GM23338 (cell line): ENCODE measurements around the gene BRAP. TPM values are rescaled to one million over a fixed set of nuclear protein-coding genes. Genes with fewer than 3 reads are reported as not detected.
A peak's percentile ranks its signal among the peaks of the same experiment; 100 is the strongest.

Experiments
- ATAC-seq: fragments of 200-7000 bp; cut with Tn5 transposase; 3 replicates; pipeline ENCODE4 v1.9.1; 2020
- DNase-seq: peaks from one replicate; pipeline ENCODE4 v3.0.0-alpha.2; 2015; ENCODE audit warnings: low spot score
- H2AFZ ChIP-seq: fragments of 200-600 bp; sonication (generic); 2 replicates; pipeline ENCODE4 v1.8.0; 2016; ENCODE audit warnings: antibody characterized with exemption, mild to moderate bottlenecking, moderate library complexity
- H3F3A ChIP-seq: fragments of 200-600 bp; sonication (generic); replicated peaks from 2 replicates; pipeline ENCODE4 v1.8.0; 2017; ENCODE audit warnings: antibody characterized with exemption, mixed run types, low read depth
- H3K27ac ChIP-seq: fragments of 200-600 bp; sonication (generic); 2 replicates; pipeline ENCODE4 v1.6.1; 2016; ENCODE audit warnings: low read depth
- H3K27me3 ChIP-seq: fragments of 200-600 bp; sonication (generic); 2 replicates; pipeline ENCODE4 v1.8.0; 2016; ENCODE audit warnings: mild to moderate bottlenecking, mixed run types, moderate library complexity; ENCODE audit not compliant: insufficient read depth
- H3K36me3 ChIP-seq: fragments of 200-600 bp; sonication (generic); 2 replicates; pipeline ENCODE4 v1.8.0; 2016; ENCODE audit warnings: mild to moderate bottlenecking; ENCODE audit not compliant: insufficient read depth
- H3K4me1 ChIP-seq: fragments of 200-600 bp; sonication (generic); 2 replicates; pipeline ENCODE4 v1.8.0; 2016; ENCODE audit warnings: mild to moderate bottlenecking, moderate library complexity; ENCODE audit not compliant: insufficient read depth
- H3K4me2 ChIP-seq: fragments of 200-600 bp; sonication (generic); 2 replicates; pipeline ENCODE4 v1.7.1; 2017; ENCODE audit warnings: mixed run types
- H3K4me3 ChIP-seq: fragments of 200-600 bp; sonication (generic); 2 replicates; pipeline ENCODE4 v1.6.1; 2016; ENCODE audit warnings: mixed run types
- H3K79me2 ChIP-seq: fragments of 200-600 bp; sonication (generic); replicated peaks from 2 replicates; pipeline ENCODE4 v1.8.0; 2017; ENCODE audit warnings: mild to moderate bottlenecking; ENCODE audit not compliant: insufficient read depth
- H3K9me2 ChIP-seq: fragments of 200-600 bp; sonication (generic); 2 replicates; pipeline ENCODE4 v1.8.0; 2017; ENCODE audit not compliant: insufficient read depth
- H4K20me1 ChIP-seq: fragments of 200-600 bp; sonication (generic); replicated peaks from 2 replicates; pipeline ENCODE4 v1.8.0; 2017; ENCODE audit warnings: mild to moderate bottlenecking; ENCODE audit not compliant: insufficient read depth
- H3K27ac Mint-ChIP-seq: 2 replicates; pipeline ENCODE4 v1.8.0; 2020; ENCODE audit warnings: inconsistent platforms, mild to moderate bottlenecking, moderate library complexity, mixed read lengths
- H3K27me3 Mint-ChIP-seq: 3 replicates; pipeline ENCODE4 v1.8.0; 2022; ENCODE audit warnings: low read depth, mild to moderate bottlenecking, moderate library complexity, mixed read lengths, inconsistent platforms; ENCODE audit not compliant: insufficient read depth, poor library complexity
- H3K36me3 Mint-ChIP-seq: 3 replicates; pipeline ENCODE4 v1.8.0; 2021; ENCODE audit warnings: low read depth, mild to moderate bottlenecking, inconsistent platforms, moderate library complexity, mixed read lengths
- H3K4me1 Mint-ChIP-seq: 3 replicates; pipeline ENCODE4 v1.8.0; 2020; ENCODE audit warnings: mild to moderate bottlenecking, inconsistent platforms, mixed read lengths
- H3K4me3 Mint-ChIP-seq: 3 replicates; pipeline ENCODE4 v1.8.0; 2021; ENCODE audit warnings: moderate library complexity, mild to moderate bottlenecking, inconsistent platforms, mixed read lengths
- H3K9me3 Mint-ChIP-seq: 3 replicates; pipeline ENCODE4 v1.8.0; 2020; ENCODE audit warnings: moderate library complexity, mild to moderate bottlenecking, inconsistent platforms, mixed read lengths
- CREB1 ChIP-seq: fragments of 250-450 bp; sonication (Bioruptor Pico); IDR thresholded peaks from 2 replicates; pipeline ENCODE4 v1.5.0; 2020; ENCODE audit warnings: low read depth, mild to moderate bottlenecking, moderate library complexity
- EZH2 ChIP-seq: fragments of 200-600 bp; sonication (generic); IDR thresholded peaks from one replicate; pipeline ENCODE4 v1.8.0; 2017; ENCODE audit warnings: antibody characterized with exemption, mild to moderate bottlenecking, low read depth; ENCODE audit not compliant: unreplicated experiment
- EZH2phosphoT487 ChIP-seq: fragments of 200-600 bp; sonication (generic); IDR thresholded peaks from one replicate; pipeline ENCODE4 v1.8.1; 2018; ENCODE audit warnings: antibody characterized with exemption; ENCODE audit not compliant: unreplicated experiment
- JUNB ChIP-seq: IDR thresholded peaks from one replicate; pipeline ENCODE4 v1.6.1; 2016; ENCODE audit warnings: antibody characterized with exemption; ENCODE audit not compliant: unreplicated experiment
- NANOG ChIP-seq: IDR thresholded peaks from 2 replicates; pipeline ENCODE4 v1.6.1; 2016; ENCODE audit warnings: antibody characterized with exemption, borderline replicate concordance
- POLR2AphosphoS5 ChIP-seq: IDR thresholded peaks from 2 replicates; pipeline ENCODE4 v1.6.1; 2016; ENCODE audit warnings: antibody characterized with exemption, low read depth
- STAT1 ChIP-seq: IDR thresholded peaks from one replicate; pipeline ENCODE4 v1.6.1; 2016; ENCODE audit warnings: antibody characterized with exemption; ENCODE audit not compliant: unreplicated experiment
- ZNF114 ChIP-seq: fragments of 250-450 bp; sonication (Bioruptor Pico); IDR thresholded peaks from 2 replicates; pipeline ENCODE4 v1.5.0; 2020; ENCODE audit warnings: mild to moderate bottlenecking, moderate library complexity
- ZNF331 ChIP-seq: fragments of 250-450 bp; sonication (Bioruptor Pico); IDR thresholded peaks from 2 replicates; pipeline ENCODE4 v1.5.0; 2020; ENCODE audit warnings: low read depth, mild to moderate bottlenecking, moderate library complexity
- long read RNA-seq: library from polyadenylated mRNA; unstranded; transcript quantifications from one replicate; pipeline ENCODE4 v2.0.0, GENCODE V29; 2020; ENCODE audit not compliant: unreplicated experiment
- polyA plus RNA-seq: library from polyadenylated mRNA; unstranded; fragments of >200 nt; fragmentation: Nextera tagmentation; extraction: Ambion mirVana; gene quantifications from 2 replicates; pipeline ENCODE4 v1.2.1, GENCODE V29; 2016
- total RNA-seq: library from RNA; depleted of rRNA; stranded (reverse); fragments of >200 nt; shearing (Covaris generic); gene quantifications from 2 replicates; pipeline ENCODE4 v1.2.3, GENCODE V29; 2014; rRNA removed
- TF ChIP-seq, protein P1 (sequence below), 2 experiments: fragments of 200-600 bp in 1 of 2; sonication (generic) in 1 of 2; conservative IDR thresholded peaks; 2 replicates each; pipeline versions ENCODE4 v1.5.1 to v1.6.1; 2016 to 2017; ENCODE audit warnings: antibody characterized with exemption in 2 of 2, low read depth in 2 of 2, mild to moderate bottlenecking in 2 of 2, moderate library complexity in 1 of 2
- TF ChIP-seq, protein P2 (sequence below): IDR thresholded peaks from 2 replicates; pipeline ENCODE4 v1.6.1; 2016; ENCODE audit warnings: antibody characterized with exemption

Gene BRAP, protein sequence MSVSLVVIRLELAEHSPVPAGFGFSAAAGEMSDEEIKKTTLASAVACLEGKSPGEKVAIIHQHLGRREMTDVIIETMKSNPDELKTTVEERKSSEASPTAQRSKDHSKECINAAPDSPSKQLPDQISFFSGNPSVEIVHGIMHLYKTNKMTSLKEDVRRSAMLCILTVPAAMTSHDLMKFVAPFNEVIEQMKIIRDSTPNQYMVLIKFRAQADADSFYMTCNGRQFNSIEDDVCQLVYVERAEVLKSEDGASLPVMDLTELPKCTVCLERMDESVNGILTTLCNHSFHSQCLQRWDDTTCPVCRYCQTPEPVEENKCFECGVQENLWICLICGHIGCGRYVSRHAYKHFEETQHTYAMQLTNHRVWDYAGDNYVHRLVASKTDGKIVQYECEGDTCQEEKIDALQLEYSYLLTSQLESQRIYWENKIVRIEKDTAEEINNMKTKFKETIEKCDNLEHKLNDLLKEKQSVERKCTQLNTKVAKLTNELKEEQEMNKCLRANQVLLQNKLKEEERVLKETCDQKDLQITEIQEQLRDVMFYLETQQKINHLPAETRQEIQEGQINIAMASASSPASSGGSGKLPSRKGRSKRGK
- total RNA-seq: 17.2 and 19.4 TPM in 2 replicates
- 13.6 and 14.9 TPM in 2 replicates for polyA plus RNA-seq
- long read RNA-seq, full-length matches to known transcripts: 14 of 21 reads
- long read RNA-seq, partial matches to known transcripts: 3 of 21 reads
- long read RNA-seq, other reads (novel, unspliced or antisense): 4 of 21 reads

GRCh38 chr12:111685811-111686573 lies at the start of gene BRAP, which contains the start of gene ACAD10:
Gene BRAP, minus strand, starts transcription at chr12:111685956. Its CDS starts 164 bp downstream, at chr12:111685792.
Gene ACAD10, plus strand, starts transcription at chr12:111686053. Its CDS starts 6,657 bp downstream, at chr12:111692710.
- Mint-ChIP-seq H3K4me3 (peak within 1 kb of the TSS; percentile 98), H3K36me3 (peaks cover 22% of the 10 kb centered on the region), H3K27me3 (peaks cover 5% of the 10 kb centered on the region), H3K9me3 (no peaks in the 10 kb centered on the region; the same call in 1 of the 3 replicates), H3K27ac (peak within 1 kb of the TSS; percentile 97), H3K4me1 (peaks cover 10% of the 10 kb centered on the region)
- TF ChIP-seq, protein P1, sequence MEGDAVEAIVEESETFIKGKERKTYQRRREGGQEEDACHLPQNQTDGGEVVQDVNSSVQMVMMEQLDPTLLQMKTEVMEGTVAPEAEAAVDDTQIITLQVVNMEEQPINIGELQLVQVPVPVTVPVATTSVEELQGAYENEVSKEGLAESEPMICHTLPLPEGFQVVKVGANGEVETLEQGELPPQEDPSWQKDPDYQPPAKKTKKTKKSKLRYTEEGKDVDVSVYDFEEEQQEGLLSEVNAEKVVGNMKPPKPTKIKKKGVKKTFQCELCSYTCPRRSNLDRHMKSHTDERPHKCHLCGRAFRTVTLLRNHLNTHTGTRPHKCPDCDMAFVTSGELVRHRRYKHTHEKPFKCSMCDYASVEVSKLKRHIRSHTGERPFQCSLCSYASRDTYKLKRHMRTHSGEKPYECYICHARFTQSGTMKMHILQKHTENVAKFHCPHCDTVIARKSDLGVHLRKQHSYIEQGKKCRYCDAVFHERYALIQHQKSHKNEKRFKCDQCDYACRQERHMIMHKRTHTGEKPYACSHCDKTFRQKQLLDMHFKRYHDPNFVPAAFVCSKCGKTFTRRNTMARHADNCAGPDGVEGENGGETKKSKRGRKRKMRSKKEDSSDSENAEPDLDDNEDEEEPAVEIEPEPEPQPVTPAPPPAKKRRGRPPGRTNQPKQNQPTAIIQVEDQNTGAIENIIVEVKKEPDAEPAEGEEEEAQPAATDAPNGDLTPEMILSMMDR (conservative IDR thresholded peaks at IDR 0.05; ENCODE audit: low read depth in 2 of 2): no peak
- TF ChIP-seq EZH2phosphoT487: no peak
- no peak for TF ChIP-seq NANOG
- TF ChIP-seq POLR2AphosphoS5: peak; percentile 97
- TF ChIP-seq ZNF114 (CRISPR knock-in tag): no peak
- TF ChIP-seq, protein P2, sequence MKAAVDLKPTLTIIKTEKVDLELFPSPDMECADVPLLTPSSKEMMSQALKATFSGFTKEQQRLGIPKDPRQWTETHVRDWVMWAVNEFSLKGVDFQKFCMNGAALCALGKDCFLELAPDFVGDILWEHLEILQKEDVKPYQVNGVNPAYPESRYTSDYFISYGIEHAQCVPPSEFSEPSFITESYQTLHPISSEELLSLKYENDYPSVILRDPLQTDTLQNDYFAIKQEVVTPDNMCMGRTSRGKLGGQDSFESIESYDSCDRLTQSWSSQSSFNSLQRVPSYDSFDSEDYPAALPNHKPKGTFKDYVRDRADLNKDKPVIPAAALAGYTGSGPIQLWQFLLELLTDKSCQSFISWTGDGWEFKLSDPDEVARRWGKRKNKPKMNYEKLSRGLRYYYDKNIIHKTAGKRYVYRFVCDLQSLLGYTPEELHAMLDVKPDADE: peak; percentile 84
- no peak for TF ChIP-seq JUNB
- peaks cover 40% of the 10 kb centered on the region for H3K79me2 ChIP-seq
- no peaks in the 10 kb centered on the region for H3K27me3 ChIP-seq
- H3K36me3 ChIP-seq: peaks cover 16% of the 10 kb centered on the region
- H3K4me2 ChIP-seq: peak within 1 kb of the TSS; percentile 99
- H3K4me3 ChIP-seq: peak within 1 kb of the TSS; percentile 97
- peak within 1 kb of the TSS; percentile 99 for H2AFZ ChIP-seq
- ATAC-seq: peak; percentile 91
- H3K27ac ChIP-seq: peak within 1 kb of the TSS; percentile 97
- peaks cover 15% of the 10 kb centered on the region for H3K4me1 ChIP-seq
- H4K20me1 ChIP-seq: peaks cover 11% of the 10 kb centered on the region
- peaks cover 7% of the 10 kb centered on the region; the same call in 1 of the 2 replicates for H3F3A ChIP-seq
- H3K9me2 ChIP-seq: no peaks in the 10 kb centered on the region
- peak; percentile 94 for DNase-seq

- ATAC-seq (no peak; the same call in 2 of the 3 replicates), DNase-seq (no peak)
- Mint-ChIP-seq H3K36me3 (peaks cover 23% of the 10 kb centered on the region), H3K4me3 (no peak overlapping the region), H3K9me3 (no peaks in the 10 kb centered on the region), H3K27ac (no peak overlapping the region), H3K27me3 (peaks cover 5% of the 10 kb centered on the region), H3K4me1 (no peaks in the 10 kb centered on the region)
- H2AFZ ChIP-seq: no peak overlapping the region
- no peak overlapping the region for H3K4me3 ChIP-seq
- H3K27ac ChIP-seq: no peak overlapping the region
- H3K36me3 ChIP-seq: no peaks in the 10 kb centered on the region
- TF ChIP-seq EZH2 (no peak), ZNF331 (CRISPR knock-in tag) (no peak), ZNF114 (CRISPR knock-in tag) (no peak), JUNB (no peak), STAT1 (no peak), POLR2AphosphoS5 (no peak), EZH2phosphoT487 (no peak), CREB1 (CRISPR knock-in tag) (no peak)
- TF ChIP-seq, protein P1 (conservative IDR thresholded peaks at IDR 0.05; ENCODE audit: low read depth in 2 of 2): no peak
- TF ChIP-seq, protein P2: no peak
- no peaks in the 10 kb centered on the region for H3K9me2 ChIP-seq
- no peaks in the 10 kb centered on the region for H3K79me2 ChIP-seq
- H3K4me2 ChIP-seq: no peak overlapping the region
- no peaks in the 10 kb centered on the region for H3K4me1 ChIP-seq
- H3F3A ChIP-seq: no peaks in the 10 kb centered on the region
- no peaks in the 10 kb centered on the region for H4K20me1 ChIP-seq
- no peaks in the 10 kb centered on the region for H3K27me3 ChIP-seq
Observed at GRCh38 chr12:111733340-111733915, 47.7 kb upstream of the BRAP start.
